HG02981 (cell line): Measurements from ENCODE around the gene PTPRE.

Experiments
- ATAC-seq: cut with Tn5 transposase; IDR thresholded peaks from one replicate; pipeline ENCODE4 v1.9.1; 2021; ENCODE audit warnings: mild to moderate bottlenecking, moderate library complexity; ENCODE audit not compliant: unreplicated experiment

PTPRE gene

GRCh38 chr10:128111696-128112095, 204.8 kb downstream of the PTPRE start:
- ATAC-seq = no peak

- no peak for ATAC-seq
These were observed 206.1 kb downstream of the PTPRE start for GRCh38 chr10:128113026-128113425.

- no peak for ATAC-seq
These were observed 208.0 kb downstream of the PTPRE start for GRCh38 chr10:128114901-128115300.

GRCh38 chr10:128115356-128115755, 208.5 kb downstream of the PTPRE start:
- no peak for ATAC-seq

- no peak for ATAC-seq
These were observed 209.3 kb downstream of the PTPRE start for GRCh38 chr10:128116187-128116586.

- ATAC-seq = no peak
These were observed 210.1 kb downstream of the PTPRE start for GRCh38 chr10:128116851-128117615.

- ATAC-seq = no peak
These were observed 215.0 kb downstream of the PTPRE start for GRCh38 chr10:128121750-128122412.

GRCh38 chr10:128122931-128123330, 216.0 kb downstream of the PTPRE start:
- ATAC-seq = no peak

GRCh38 chr10:128123846-128124245, 216.9 kb downstream of the PTPRE start:
- no peak for ATAC-seq

GRCh38 chr10:128124813-128125403, 218.0 kb downstream of the PTPRE start:
- no peak for ATAC-seq

- ATAC-seq = no peak
These were observed 218.6 kb downstream of the PTPRE start for GRCh38 chr10:128125416-128125943.

GRCh38 chr10:128125944-128126764, 219.3 kb downstream of the PTPRE start, which contains the start of gene MKI67:
TSS of gene MKI67 (minus strand) at chr10:128126423. CDS start at chr10:128125667, 756 bp downstream.
- ATAC-seq = peak; percentile 86

GRCh38 chr10:128128582-128128981, 221.7 kb downstream of the PTPRE start:
- ATAC-seq = no peak

GRCh38 chr10:128130051-128130450, 223.1 kb downstream of the PTPRE start:
- no peak for ATAC-seq
